Tibial artery (tissue), 4 donors: Measurements from ENCODE around the gene SCGB1D4.

ENCODE experiments used
- DNase-seq, 2 donors: peaks; one replicate each; pipeline ENCODE4 v3.0.0-alpha.2; 2019
- H3K27ac ChIP-seq, 2 donors: fragments of 200-600 bp; sonication (generic) in 1 of 2; 1 replicate in 1 of 2; 2 replicates in 1 of 2; pipeline ENCODE4 v1.5.1; 2018 to 2019; ENCODE audit warnings: mild to moderate bottlenecking in 1 of 2
- H3K27me3 ChIP-seq, 2 donors: fragments of 200-600 bp; sonication (generic) in 1 of 2; one replicate each; pipeline versions ENCODE4 v1.5.1 to v1.6.0; 2016 to 2019
- H3K36me3 ChIP-seq, 3 donors: fragments of 200-600 bp; sonication (generic) in 2 of 3; one replicate each; pipeline ENCODE4 v1.5.1; 2016 to 2019; ENCODE audit warnings: mild to moderate bottlenecking in 2 of 3
- H3K4me1 ChIP-seq, 4 donors: fragments of 200-600 bp; sonication (generic) in 2 of 4; 1 replicate in 3 of 4; 2 replicates in 1 of 4; pipeline ENCODE4 v1.5.1; 2016 to 2019
- H3K4me3 ChIP-seq, 2 donors: fragments of 200-600 bp; sonication (generic) in 1 of 2; 1 replicate in 1 of 2; 2 replicates in 1 of 2; pipeline ENCODE4 v1.5.1; 2018 to 2019; ENCODE audit warnings: mild to moderate bottlenecking in 2 of 2
- H3K9me3 ChIP-seq, 3 donors: fragments of 200-600 bp; sonication (generic) in 1 of 3; one replicate each; pipeline ENCODE4 v1.5.1; 2016 to 2019
- intact Hi-C: fragments of 100-400 bp; cut with DNase I; formaldehyde crosslinking; loops from one replicate; pipeline ENCODE4 v1.15.0; 2023; ENCODE audit warnings: low total_unique reads
- TF ChIP-seq, protein P1 (sequence below), 2 experiments: fragments of 200-600 bp in 1 of 2; fragments of 450-650 bp in 1 of 2; IDR thresholded peaks; one replicate each; pipeline ENCODE4 v1.5.1; 2017 to 2019; ENCODE audit warnings: antibody characterized with exemption in 2 of 2, mild to moderate bottlenecking in 1 of 2, moderate library complexity in 1 of 2

Gene SCGB1D4

DNA sequence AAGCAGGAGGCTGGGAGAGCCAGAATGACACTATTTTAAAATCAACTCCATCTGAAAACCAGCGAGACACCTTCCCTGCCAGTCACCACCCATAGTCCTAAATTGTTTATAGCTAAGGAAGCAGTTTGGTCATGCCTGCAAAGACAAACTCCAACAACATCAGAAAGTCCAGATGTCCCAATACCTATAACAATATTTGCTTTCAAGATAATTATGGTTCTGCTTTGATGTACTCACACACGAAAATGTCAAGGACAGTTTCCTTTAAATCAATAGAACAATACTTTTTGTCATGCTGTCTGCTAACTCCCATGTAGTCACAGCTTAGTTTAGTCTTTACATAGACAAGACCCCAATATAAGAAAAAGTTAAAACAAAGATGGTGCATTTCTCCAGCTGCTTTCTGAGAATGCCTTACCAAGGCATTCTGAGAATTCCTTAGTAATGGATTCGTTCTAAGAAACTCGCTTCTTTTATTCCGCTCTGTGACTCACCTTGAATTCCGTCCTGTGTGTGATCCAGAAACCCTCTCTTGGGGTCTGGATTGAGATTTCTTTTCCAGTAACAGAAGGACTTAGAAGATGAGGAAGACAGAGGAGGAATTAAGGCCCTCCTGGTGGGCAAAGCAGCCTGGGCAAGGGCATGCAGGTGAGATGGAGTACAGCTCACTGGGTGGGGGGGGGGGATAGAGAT is 38.5 kb downstream of the SCGB1D4 start:
- H3K4me3 ChIP-seq: no peak overlapping the region
- peaks cover 0 to 4% of the 10 kb centered on the region in 2 donors for H3K27me3 ChIP-seq
- H3K36me3 ChIP-seq: no peaks in the 10 kb centered on the region
- H3K9me3 ChIP-seq: no peaks in the 10 kb centered on the region
- H3K4me1 ChIP-seq: no peaks in the 10 kb centered on the region
- no peak for DNase-seq
- TF ChIP-seq, protein P1, sequence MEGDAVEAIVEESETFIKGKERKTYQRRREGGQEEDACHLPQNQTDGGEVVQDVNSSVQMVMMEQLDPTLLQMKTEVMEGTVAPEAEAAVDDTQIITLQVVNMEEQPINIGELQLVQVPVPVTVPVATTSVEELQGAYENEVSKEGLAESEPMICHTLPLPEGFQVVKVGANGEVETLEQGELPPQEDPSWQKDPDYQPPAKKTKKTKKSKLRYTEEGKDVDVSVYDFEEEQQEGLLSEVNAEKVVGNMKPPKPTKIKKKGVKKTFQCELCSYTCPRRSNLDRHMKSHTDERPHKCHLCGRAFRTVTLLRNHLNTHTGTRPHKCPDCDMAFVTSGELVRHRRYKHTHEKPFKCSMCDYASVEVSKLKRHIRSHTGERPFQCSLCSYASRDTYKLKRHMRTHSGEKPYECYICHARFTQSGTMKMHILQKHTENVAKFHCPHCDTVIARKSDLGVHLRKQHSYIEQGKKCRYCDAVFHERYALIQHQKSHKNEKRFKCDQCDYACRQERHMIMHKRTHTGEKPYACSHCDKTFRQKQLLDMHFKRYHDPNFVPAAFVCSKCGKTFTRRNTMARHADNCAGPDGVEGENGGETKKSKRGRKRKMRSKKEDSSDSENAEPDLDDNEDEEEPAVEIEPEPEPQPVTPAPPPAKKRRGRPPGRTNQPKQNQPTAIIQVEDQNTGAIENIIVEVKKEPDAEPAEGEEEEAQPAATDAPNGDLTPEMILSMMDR (IDR thresholded peaks at IDR 0.05): no peak
- H3K27ac ChIP-seq: no peak overlapping the region
- intact Hi-C loops: no loop called here

GRCh38 chr11:62256281-62256680 is 42.6 kb downstream of the SCGB1D4 start:
- TF ChIP-seq, protein P1 (IDR thresholded peaks at IDR 0.05): no peak
- H3K36me3 ChIP-seq: peaks cover 0 to 7% (median 0%) of the 10 kb centered on the region in 3 donors

GRCh38 chr11:62253999-62254542 is 44.8 kb downstream of the SCGB1D4 start:
- intact Hi-C loops: no loop called here
- Histone ChIP-seq H3K4me3 (no peak overlapping the region), H3K27ac (no peak overlapping the region), H3K36me3 (peaks cover 0 to 7% (median 0%) of the 10 kb centered on the region in 3 donors), H3K9me3 (peaks cover 0 to 31% (median 27%) of the 10 kb centered on the region in 3 donors), H3K27me3 (no peaks in the 10 kb centered on the region), H3K4me1 (no peaks in the 10 kb centered on the region)
- DNase-seq: no peak
- TF ChIP-seq, protein P1 (IDR thresholded peaks at IDR 0.05): no peak

More at GRCh38 chr11:62256281-62256680, 42.6 kb downstream of the SCGB1D4 start:
- intact Hi-C loops: no loop called here
- Histone ChIP-seq H3K4me3 (no peak overlapping the region), H3K9me3 (peaks cover 0 to 16% (median 16%) of the 10 kb centered on the region in 3 donors), H3K4me1 (no peaks in the 10 kb centered on the region), H3K27me3 (peaks cover 0 to 2% of the 10 kb centered on the region in 2 donors), H3K27ac (no peak overlapping the region)
- no peak for DNase-seq

DNA sequence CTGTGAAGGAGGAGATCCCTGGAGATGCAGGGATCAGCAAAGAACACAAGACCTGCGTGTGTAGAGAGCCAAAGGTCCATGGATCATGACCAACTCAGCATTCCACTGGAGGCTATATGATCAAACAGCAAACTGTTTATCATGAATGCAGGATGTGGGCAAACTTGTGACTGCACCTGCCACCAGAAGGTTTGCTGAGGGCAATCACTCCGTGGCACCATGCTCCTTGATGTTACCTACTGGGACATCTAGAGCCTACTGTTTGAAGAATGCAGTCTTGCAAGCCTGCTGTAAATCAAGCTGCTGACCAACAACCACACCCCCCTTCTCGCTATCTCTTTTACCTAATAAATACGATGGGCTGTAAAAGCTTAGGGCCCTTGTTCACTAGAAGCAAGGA is 47.2 kb downstream of the SCGB1D4 start:
- H3K4me1 ChIP-seq: no peaks in the 10 kb centered on the region
- H3K27ac ChIP-seq: no peak overlapping the region
- H3K9me3 ChIP-seq: peaks cover 0 to 31% (median 27%) of the 10 kb centered on the region in 3 donors
- H3K4me3 ChIP-seq: no peak overlapping the region
- TF ChIP-seq, protein P1 (IDR thresholded peaks at IDR 0.05): no peak
- no peak for DNase-seq
- intact Hi-C loops: no loop called here
- peaks cover 0 to 2% of the 10 kb centered on the region in 2 donors for H3K27me3 ChIP-seq
- peaks cover 0 to 7% (median 0%) of the 10 kb centered on the region in 3 donors for H3K36me3 ChIP-seq
